Measurements from ENCODE around the gene CXXC1. TPM values are rescaled to one million over a fixed set of nuclear protein-coding genes. Genes with fewer than 3 reads are reported as not detected.

CXXC1 gene
- total RNA-seq, 3 donors from 2014 or later, result 80.9 to 88.8 (median 83.7) TPM

DNA sequence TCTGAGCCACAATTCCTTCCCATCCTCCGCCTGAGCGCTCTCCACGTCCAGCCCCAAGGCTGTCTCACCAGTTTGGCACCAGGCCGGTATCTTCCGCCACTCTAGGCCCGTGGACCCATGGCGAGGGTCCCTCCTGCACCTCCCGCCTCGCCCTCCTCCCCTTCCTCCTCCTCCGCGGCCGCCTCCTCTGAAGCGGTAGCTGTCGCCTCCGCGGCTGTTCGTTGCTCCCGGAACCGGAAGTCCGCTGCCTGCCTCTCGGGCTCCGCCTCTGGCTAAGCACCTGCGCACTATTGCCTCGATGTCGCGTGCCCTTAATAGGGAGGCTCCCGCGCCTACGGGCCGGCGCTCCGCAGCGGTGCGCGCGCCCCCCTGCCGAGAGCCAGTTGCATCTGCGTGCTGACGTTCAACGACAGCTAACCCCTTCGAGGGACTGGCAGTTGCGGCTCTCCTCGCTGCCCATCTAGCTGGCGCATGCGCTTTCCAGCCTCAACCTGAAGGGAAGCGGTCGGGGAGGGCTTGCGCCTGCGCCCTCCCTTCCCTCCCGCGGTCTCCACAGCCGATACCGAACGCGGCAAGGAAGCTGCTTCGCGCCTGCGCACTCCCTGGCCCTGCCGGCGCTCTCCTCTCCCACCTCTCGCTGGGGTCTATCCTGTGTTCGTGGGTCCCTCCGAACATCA, 6.1 kb downstream of the CXXC1 start, which contains the start of gene MBD1:
MBD1 (minus strand) TSS at position 229 of the 677 bp plus-strand sequence. CDS start 1,531 bp downstream, outside the sequence.
- no peak for TF ChIP-seq CTCF (IDR thresholded peaks at IDR 0.05)
- H3K4me3 ChIP-seq, result peak within 1 kb of the TSS; percentile 92
- H3K9me3 ChIP-seq, result no peaks in the 10 kb centered on the region
- peaks cover 26% of the 10 kb centered on the region for H3K4me1 ChIP-seq (ENCODE audit: low read depth)
- H3K36me3 ChIP-seq (ENCODE audit: low read depth), result peaks cover 8% of the 10 kb centered on the region
- intact Hi-C loops (cut with DNase I, micrococcal nuclease), result no loop called here
- ATAC-seq (peak; percentile 95), DNase-seq (peak; percentile 96 to 99 (median 97))

DNA sequence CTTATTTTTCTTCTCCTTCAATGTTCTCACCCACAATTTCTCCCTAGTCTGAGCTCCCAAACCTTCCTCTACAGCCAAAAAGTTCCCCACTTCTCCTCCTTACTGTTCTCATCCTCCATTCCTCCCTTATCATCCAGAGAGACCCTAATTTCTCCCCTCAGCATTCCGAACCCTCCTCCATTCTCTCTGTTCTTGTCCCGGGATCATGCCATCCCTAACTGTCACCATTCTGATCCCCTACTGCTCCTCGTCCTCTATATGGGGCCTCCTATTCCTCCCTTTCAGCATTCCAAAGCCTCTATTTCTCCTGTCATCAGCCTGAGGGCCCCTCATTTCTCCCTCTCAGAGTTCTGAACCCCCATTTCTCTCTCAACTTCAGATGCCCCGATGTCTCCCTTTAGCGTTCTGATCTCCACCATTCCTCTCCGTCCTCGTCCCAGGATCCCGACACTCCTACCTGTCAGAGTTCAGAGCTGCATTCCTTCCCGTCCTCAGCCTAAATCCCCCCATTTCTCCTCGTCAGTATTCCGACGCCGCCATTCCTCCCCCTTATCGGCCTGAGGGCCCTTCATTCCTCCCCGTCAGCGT, 6.7 kb downstream of the CXXC1 start:
- intact Hi-C loops (cut with DNase I, micrococcal nuclease), result no loop called here
- Histone ChIP-seq H3K9me3 (no peaks in the 10 kb centered on the region), H3K36me3 (ENCODE audit: low read depth) (peaks cover 8% of the 10 kb centered on the region), H3K4me3 (peak overlapping the region; percentile 92), H3K4me1 (ENCODE audit: low read depth) (peaks cover 26% of the 10 kb centered on the region)
- TF ChIP-seq CTCF (IDR thresholded peaks at IDR 0.05), result no peak
- ATAC-seq (no peak), DNase-seq (no peak)

DNA sequence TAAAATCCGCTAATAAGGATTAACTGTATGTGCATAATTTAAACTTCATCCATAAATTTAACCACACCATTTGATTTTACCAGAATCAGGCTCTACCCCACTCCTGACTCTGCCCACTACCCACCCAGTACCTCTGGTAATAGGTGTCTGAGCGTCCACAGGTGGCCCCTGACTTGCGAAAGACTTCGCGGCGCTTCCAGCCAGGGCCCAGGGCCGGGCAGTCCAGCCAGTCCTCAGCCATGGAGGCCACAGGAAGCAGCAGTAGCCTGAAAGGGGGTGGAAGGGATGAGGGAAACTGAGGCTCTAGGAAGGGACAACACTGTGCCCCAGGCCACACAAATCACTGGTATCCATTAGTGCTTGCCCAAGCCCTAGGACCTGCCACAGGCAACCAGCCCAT, 7.7 kb downstream of the CXXC1 start:
- H3K9me3 ChIP-seq, result no peaks in the 10 kb centered on the region
- peaks cover 13% of the 10 kb centered on the region for H3K36me3 ChIP-seq (ENCODE audit: low read depth)
- ATAC-seq (no peak), DNase-seq (no peak)
- TF ChIP-seq CTCF (IDR thresholded peaks at IDR 0.05), result no peak
- peaks cover 26% of the 10 kb centered on the region for H3K4me1 ChIP-seq (ENCODE audit: low read depth)
- H3K4me3 ChIP-seq, result no peak overlapping the region
- intact Hi-C loops (cut with DNase I, micrococcal nuclease), result no loop called here

- TF ChIP-seq CTCF (IDR thresholded peaks at IDR 0.05), result no peak
- ATAC-seq, result no peak
- intact Hi-C loops (cut with DNase I, micrococcal nuclease), result no loop called here
- H3K9me3 ChIP-seq, result no peaks in the 10 kb centered on the region
- peaks cover 20% of the 10 kb centered on the region for H3K36me3 ChIP-seq (ENCODE audit: low read depth)
- H3K4me1 ChIP-seq (ENCODE audit: low read depth), result peaks cover 26% of the 10 kb centered on the region
- H3K4me3 ChIP-seq, result no peak overlapping the region
- DNase-seq, result no peak
These were observed 9.6 kb downstream of the CXXC1 start for GRCh38 chr18:50277942-50278341.

GRCh38 chr18:50276452-50276851, 11.0 kb downstream of the CXXC1 start:
- DNase-seq (no peak), ATAC-seq (no peak)
- TF ChIP-seq CTCF (IDR thresholded peaks at IDR 0.05), result no peak
- no peaks in the 10 kb centered on the region for H3K9me3 ChIP-seq
- H3K36me3 ChIP-seq (ENCODE audit: low read depth), result peaks cover 23% of the 10 kb centered on the region
- no peak overlapping the region for H3K4me3 ChIP-seq
- intact Hi-C loops (cut with DNase I, micrococcal nuclease), result no loop called here
- peaks cover 21% of the 10 kb centered on the region for H3K4me1 ChIP-seq (ENCODE audit: low read depth)
